Measurements from ENCODE around the gene NAT14. TPM values are rescaled to one million over a fixed set of nuclear protein-coding genes. Genes with fewer than 3 reads are reported as not detected.

Gene NAT14
- total RNA-seq, 1 donor from 2014 or later: 37.7 TPM

- Mint-ChIP-seq H3K9me3 (ENCODE audit: unreplicated experiment) (no peaks in the 10 kb centered on the region), H3K4me3 (ENCODE audit: unreplicated experiment) (no peak overlapping the region), H3K27me3 (ENCODE audit: unreplicated experiment) (peaks cover 21% of the 10 kb centered on the region), H3K4me1 (ENCODE audit: unreplicated experiment) (peaks cover 20% of the 10 kb centered on the region), H3K36me3 (ENCODE audit: low read depth, unreplicated experiment) (peaks cover 16% of the 10 kb centered on the region), H3K27ac (ENCODE audit: unreplicated experiment) (no peak overlapping the region)
- no peak for TF ChIP-seq CTCF (IDR thresholded peaks at IDR 0.05; ENCODE audit: unreplicated experiment)
- no peak for DNase-seq (ENCODE audit: low spot score)
Measured at GRCh38 chr19:55482156-55482961, 2.6 kb upstream of the NAT14 start.

GRCh38 chr19:55482967-55483705, 1.9 kb upstream of the NAT14 start:
- H3K4me1 Mint-ChIP-seq (ENCODE audit: unreplicated experiment): peaks cover 18% of the 10 kb centered on the region
- H3K27ac Mint-ChIP-seq (ENCODE audit: unreplicated experiment): no peak overlapping the region
- peaks cover 16% of the 10 kb centered on the region for H3K27me3 Mint-ChIP-seq (ENCODE audit: unreplicated experiment)
- TF ChIP-seq CTCF (IDR thresholded peaks at IDR 0.05; ENCODE audit: unreplicated experiment): no peak
- peaks cover 12% of the 10 kb centered on the region for H3K36me3 Mint-ChIP-seq (ENCODE audit: low read depth, unreplicated experiment)
- no peaks in the 10 kb centered on the region for H3K9me3 Mint-ChIP-seq (ENCODE audit: unreplicated experiment)
- H3K4me3 Mint-ChIP-seq (ENCODE audit: unreplicated experiment): no peak overlapping the region
- DNase-seq (ENCODE audit: low spot score): no peak

- DNase-seq (ENCODE audit: low spot score): no peak
- TF ChIP-seq CTCF (IDR thresholded peaks at IDR 0.05; ENCODE audit: unreplicated experiment): no peak
- no peaks in the 10 kb centered on the region for H3K9me3 Mint-ChIP-seq (ENCODE audit: unreplicated experiment)
Measured at GRCh38 chr19:55483706-55484592, 1.0 kb upstream of the NAT14 start.

GRCh38 chr19:55485439-55486011, 537 bp downstream of the NAT14 start:
- Mint-ChIP-seq H3K9me3 (ENCODE audit: unreplicated experiment) (no peaks in the 10 kb centered on the region), H3K36me3 (ENCODE audit: low read depth, unreplicated experiment) (peaks cover 4% of the 10 kb centered on the region), H3K4me3 (ENCODE audit: unreplicated experiment) (peak overlapping the region; percentile 91), H3K4me1 (ENCODE audit: unreplicated experiment) (peaks cover 13% of the 10 kb centered on the region), H3K27me3 (ENCODE audit: unreplicated experiment) (peaks cover 10% of the 10 kb centered on the region), H3K27ac (ENCODE audit: unreplicated experiment) (peak overlapping the region; percentile 93)
- DNase-seq (ENCODE audit: low spot score): no peak
- TF ChIP-seq CTCF (IDR thresholded peaks at IDR 0.05; ENCODE audit: unreplicated experiment): no peak

More at GRCh38 chr19:55483706-55484592, 1.0 kb upstream of the NAT14 start:
- Mint-ChIP-seq H3K36me3 (ENCODE audit: low read depth, unreplicated experiment) (peaks cover 4% of the 10 kb centered on the region), H3K4me1 (ENCODE audit: unreplicated experiment) (peaks cover 13% of the 10 kb centered on the region), H3K27ac (ENCODE audit: unreplicated experiment) (no peak overlapping the region), H3K4me3 (ENCODE audit: unreplicated experiment) (no peak overlapping the region), H3K27me3 (ENCODE audit: unreplicated experiment) (peaks cover 16% of the 10 kb centered on the region)

All from endothelial cell (in vitro differentiated cells).